Endothelial cell of hepatic sinusoid (primary cell): ENCODE data around the gene RDH5.

Experiments
- in situ Hi-C: cut with HindIII; loops from 2 replicates; pipeline ENCODE4 v1.10.0; 2017; ENCODE audit warnings: low sequenced_read_pairs

Gene RDH5

GRCh38 chr12:55720071-55720564 is at the start of gene RDH5:
RDH5 (plus strand) TSS chr12:55720393; CDS start chr12:55721185, 792 bp downstream.
- in situ Hi-C loops: no loop called here

- in situ Hi-C loops: no loop called here
Observed at GRCh38 chr12:55671746-55672145, 48.4 kb upstream of the RDH5 start.

- in situ Hi-C loops: no loop called here
Observed at GRCh38 chr12:55673638-55674037, 46.6 kb upstream of the RDH5 start.

- in situ Hi-C loops: no loop called here
Observed at GRCh38 chr12:55675666-55676065, 44.5 kb upstream of the RDH5 start.

- in situ Hi-C loops: no loop called here
Observed at GRCh38 chr12:55676707-55677106, 43.5 kb upstream of the RDH5 start.

GRCh38 chr12:55679691-55680090 is 40.5 kb upstream of the RDH5 start:
- in situ Hi-C loops: no loop called here

GRCh38 chr12:55681142-55682077 is 38.8 kb upstream of the RDH5 start:
- in situ Hi-C loops: no loop called here

- in situ Hi-C loops: no loop called here
Observed at GRCh38 chr12:55682087-55682796, 38.0 kb upstream of the RDH5 start.

GRCh38 chr12:55683676-55684075 is 36.5 kb upstream of the RDH5 start:
- in situ Hi-C loops: no loop called here

- in situ Hi-C loops: no loop called here
Observed at GRCh38 chr12:55684761-55685370, 35.3 kb upstream of the RDH5 start.

- in situ Hi-C loops: no loop called here
Observed at GRCh38 chr12:55685671-55686070, 34.5 kb upstream of the RDH5 start.

- in situ Hi-C loops: no loop called here
Observed at GRCh38 chr12:55686366-55687010, 33.7 kb upstream of the RDH5 start.

GRCh38 chr12:55687746-55688145 is 32.4 kb upstream of the RDH5 start:
- in situ Hi-C loops: no loop called here

- in situ Hi-C loops: no loop called here
Observed at GRCh38 chr12:55688716-55689655, 31.2 kb upstream of the RDH5 start.

- in situ Hi-C loops: no loop called here
Observed at GRCh38 chr12:55692631-55693322, 27.4 kb upstream of the RDH5 start.

GRCh38 chr12:55693323-55694187 is 26.6 kb upstream of the RDH5 start:
- in situ Hi-C loops: no loop called here

GRCh38 chr12:55694188-55694515 is 26.0 kb upstream of the RDH5 start:
- in situ Hi-C loops: no loop called here

- in situ Hi-C loops: loop anchor here (5.0 kb wide), 1 partner anchor 67 kb away; no protein-coding TSS in a partner anchor
Observed at GRCh38 chr12:55694651-55695050, 25.5 kb upstream of the RDH5 start.
